ENCODE measurements around the gene RAPGEF6.

Gene RAPGEF6

GRCh38 chr5:131617140-131617822, 17.7 kb downstream of the RAPGEF6 start:
- no peak overlapping the region for H3K4me3 ChIP-seq (ENCODE audit: low read depth, low read length)
- no peak overlapping the region for H2BK5ac ChIP-seq (ENCODE audit: low read depth, low read length, poor library complexity)
- DNase-seq = no peak
- WGBS (ENCODE audit: extremely low coverage, insufficient coverage, insufficient read length) = no CpG with 5 or more reads among the region's 11 CpGs
- H3K4ac ChIP-seq (ENCODE audit: low read depth, low read length) = peak overlapping the region; percentile 62
- no peak overlapping the region for H4K8ac ChIP-seq (ENCODE audit: low read depth, low read length)
- H3K36me3 ChIP-seq (ENCODE audit: control insufficient read depth in 1 of 2, insufficient read depth in 2 of 2, low read length in 2 of 2) = no peaks in the 10 kb centered on the region
- H2AK5ac ChIP-seq (ENCODE audit: low read length) = no peak overlapping the region
- H4K12ac ChIP-seq (ENCODE audit: low read depth, low read length) = no peak overlapping the region
- peaks cover 0 to 2% of the 10 kb centered on the region in 2 experiments for H3K4me1 ChIP-seq (ENCODE audit: control insufficient read depth in 1 of 2, insufficient read depth in 2 of 2, low read length in 2 of 2)
- peaks cover 2% of the 10 kb centered on the region for H3K79me2 ChIP-seq (ENCODE audit: control insufficient read depth, insufficient read depth, low read length, poor library complexity)
- no peak overlapping the region for H3K23ac ChIP-seq (ENCODE audit: low read length)
- H3K18ac ChIP-seq (ENCODE audit: low read length) = no peak overlapping the region
- no peak overlapping the region for H3K27ac ChIP-seq (ENCODE audit: low read depth, low read length)
- no peaks in the 10 kb centered on the region for H3K27me3 ChIP-seq (ENCODE audit: insufficient read depth, low read length)
- H3K9ac ChIP-seq (ENCODE audit: low read length) = no peak overlapping the region
- H3K79me1 ChIP-seq (ENCODE audit: low read length) = no peaks in the 10 kb centered on the region
- H4K91ac ChIP-seq (ENCODE audit: low read depth, low read length) = no peak overlapping the region
- no peak overlapping the region for H2BK120ac ChIP-seq (ENCODE audit: insufficient read depth, low read length, poor library complexity)
- no peak overlapping the region for H2AFZ ChIP-seq (ENCODE audit: insufficient read depth, low read length, poor library complexity)
- no peak overlapping the region for H3K4me2 ChIP-seq (ENCODE audit: low read length)
- no peaks in the 10 kb centered on the region for H3K9me3 ChIP-seq (ENCODE audit: insufficient read depth, low read depth, low read length)
- H3K14ac ChIP-seq (ENCODE audit: low read length) = no peak overlapping the region
- no peak overlapping the region for H2BK12ac ChIP-seq (ENCODE audit: low read length)

- no peak overlapping the region for H2AK5ac ChIP-seq (ENCODE audit: low read length)
- no peak overlapping the region for H2AFZ ChIP-seq (ENCODE audit: insufficient read depth, low read length, poor library complexity)
- no peaks in the 10 kb centered on the region for H3K9me3 ChIP-seq (ENCODE audit: insufficient read depth, low read depth, low read length)
- H2BK120ac ChIP-seq (ENCODE audit: insufficient read depth, low read length, poor library complexity) = no peak overlapping the region
- no peaks in the 10 kb centered on the region for H3K36me3 ChIP-seq (ENCODE audit: control insufficient read depth in 1 of 2, insufficient read depth in 2 of 2, low read length in 2 of 2)
- peaks cover under 1 to 3% of the 10 kb centered on the region in 2 experiments for H3K4me1 ChIP-seq (ENCODE audit: control insufficient read depth in 1 of 2, insufficient read depth in 2 of 2, low read length in 2 of 2)
- no peaks in the 10 kb centered on the region for H3K79me1 ChIP-seq (ENCODE audit: low read length)
- H4K12ac ChIP-seq (ENCODE audit: low read depth, low read length) = no peak overlapping the region
- no CpG with 5 or more reads among the region's 2 CpGs for WGBS (ENCODE audit: extremely low coverage, insufficient coverage, insufficient read length)
- H4K8ac ChIP-seq (ENCODE audit: low read depth, low read length) = no peak overlapping the region
- no peak overlapping the region for H3K4me2 ChIP-seq (ENCODE audit: low read length)
- H3K9ac ChIP-seq (ENCODE audit: low read length) = no peak overlapping the region
- no peak overlapping the region for H3K4me3 ChIP-seq (ENCODE audit: low read depth, low read length)
- H3K27me3 ChIP-seq (ENCODE audit: insufficient read depth, low read length) = no peaks in the 10 kb centered on the region
- no peak overlapping the region for H4K91ac ChIP-seq (ENCODE audit: low read depth, low read length)
- H3K27ac ChIP-seq (ENCODE audit: low read depth, low read length) = no peak overlapping the region
- no peak overlapping the region for H3K14ac ChIP-seq (ENCODE audit: low read length)
- H3K23ac ChIP-seq (ENCODE audit: low read length) = no peak overlapping the region
- no peak overlapping the region for H2BK12ac ChIP-seq (ENCODE audit: low read length)
- no peak for DNase-seq
- no peak overlapping the region for H2BK5ac ChIP-seq (ENCODE audit: low read depth, low read length, poor library complexity)
- H3K4ac ChIP-seq (ENCODE audit: low read depth, low read length) = no peak overlapping the region
- no peak overlapping the region for H3K18ac ChIP-seq (ENCODE audit: low read length)
- peaks cover 2% of the 10 kb centered on the region for H3K79me2 ChIP-seq (ENCODE audit: control insufficient read depth, insufficient read depth, low read length, poor library complexity)
Observed at GRCh38 chr5:131615957-131616356, 19.1 kb downstream of the RAPGEF6 start.

- H3K18ac ChIP-seq (ENCODE audit: low read length) = no peak overlapping the region
- no peak overlapping the region for H4K12ac ChIP-seq (ENCODE audit: low read depth, low read length)
- no peak overlapping the region for H2BK5ac ChIP-seq (ENCODE audit: low read depth, low read length, poor library complexity)
- H3K79me2 ChIP-seq (ENCODE audit: control insufficient read depth, insufficient read depth, low read length, poor library complexity) = peaks cover 2% of the 10 kb centered on the region
- no peak overlapping the region for H3K27ac ChIP-seq (ENCODE audit: low read depth, low read length)
- no peak overlapping the region for H3K14ac ChIP-seq (ENCODE audit: low read length)
- no peak overlapping the region for H2AK5ac ChIP-seq (ENCODE audit: low read length)
- H4K8ac ChIP-seq (ENCODE audit: low read depth, low read length) = no peak overlapping the region
- no peak overlapping the region for H2BK120ac ChIP-seq (ENCODE audit: insufficient read depth, low read length, poor library complexity)
- H3K27me3 ChIP-seq (ENCODE audit: insufficient read depth, low read length) = no peaks in the 10 kb centered on the region
- H4K91ac ChIP-seq (ENCODE audit: low read depth, low read length) = no peak overlapping the region
- H3K23ac ChIP-seq (ENCODE audit: low read length) = no peak overlapping the region
- H3K4me2 ChIP-seq (ENCODE audit: low read length) = no peak overlapping the region
- no peak for DNase-seq
- no peak overlapping the region for H3K4me3 ChIP-seq (ENCODE audit: low read depth, low read length)
- no peak overlapping the region for H2BK12ac ChIP-seq (ENCODE audit: low read length)
- no peaks in the 10 kb centered on the region for H3K36me3 ChIP-seq (ENCODE audit: control insufficient read depth in 1 of 2, insufficient read depth in 2 of 2, low read length in 2 of 2)
- peaks cover 6 to 10% of the 10 kb centered on the region in 2 experiments for H3K4me1 ChIP-seq (ENCODE audit: control insufficient read depth in 1 of 2, insufficient read depth in 2 of 2, low read length in 2 of 2)
- no peak overlapping the region for H3K9ac ChIP-seq (ENCODE audit: low read length)
- H2AFZ ChIP-seq (ENCODE audit: insufficient read depth, low read length, poor library complexity) = no peak overlapping the region
- peak overlapping the region; percentile 71 for H3K4ac ChIP-seq (ENCODE audit: low read depth, low read length)
- H3K79me1 ChIP-seq (ENCODE audit: low read length) = no peaks in the 10 kb centered on the region
- no peaks in the 10 kb centered on the region for H3K9me3 ChIP-seq (ENCODE audit: insufficient read depth, low read depth, low read length)
Observed at GRCh38 chr5:131613423-131613822, 21.6 kb downstream of the RAPGEF6 start.

GRCh38 chr5:131611064-131611381, 24.0 kb downstream of the RAPGEF6 start:
- no peak overlapping the region for H2BK12ac ChIP-seq (ENCODE audit: low read length)
- H3K9ac ChIP-seq (ENCODE audit: low read length) = no peak overlapping the region
- H3K27me3 ChIP-seq (ENCODE audit: insufficient read depth, low read length) = no peaks in the 10 kb centered on the region
- H3K9me3 ChIP-seq (ENCODE audit: insufficient read depth, low read depth, low read length) = no peaks in the 10 kb centered on the region
- H3K4ac ChIP-seq (ENCODE audit: low read depth, low read length) = no peak overlapping the region
- no peaks in the 10 kb centered on the region for H3K36me3 ChIP-seq (ENCODE audit: control insufficient read depth in 1 of 2, insufficient read depth in 2 of 2, low read length in 2 of 2)
- H2BK5ac ChIP-seq (ENCODE audit: low read depth, low read length, poor library complexity) = no peak overlapping the region
- H3K27ac ChIP-seq (ENCODE audit: low read depth, low read length) = peak overlapping the region; percentile 35
- no CpG with 5 or more reads among the region's 2 CpGs for WGBS (ENCODE audit: extremely low coverage, insufficient coverage, insufficient read length)
- H3K4me2 ChIP-seq (ENCODE audit: low read length) = no peak overlapping the region
- no peaks in the 10 kb centered on the region for H3K79me1 ChIP-seq (ENCODE audit: low read length)
- no peak overlapping the region for H4K91ac ChIP-seq (ENCODE audit: low read depth, low read length)
- no peak overlapping the region for H2BK120ac ChIP-seq (ENCODE audit: insufficient read depth, low read length, poor library complexity)
- peaks cover 6 to 10% of the 10 kb centered on the region in 2 experiments for H3K4me1 ChIP-seq (ENCODE audit: control insufficient read depth in 1 of 2, insufficient read depth in 2 of 2, low read length in 2 of 2)
- DNase-seq = no peak
- H3K18ac ChIP-seq (ENCODE audit: low read length) = no peak overlapping the region
- H4K8ac ChIP-seq (ENCODE audit: low read depth, low read length) = no peak overlapping the region
- no peak overlapping the region for H2AFZ ChIP-seq (ENCODE audit: insufficient read depth, low read length, poor library complexity)
- H3K14ac ChIP-seq (ENCODE audit: low read length) = no peak overlapping the region
- no peak overlapping the region for H3K23ac ChIP-seq (ENCODE audit: low read length)
- H3K4me3 ChIP-seq (ENCODE audit: low read depth, low read length) = no peak overlapping the region
- no peak overlapping the region for H2AK5ac ChIP-seq (ENCODE audit: low read length)
- peaks cover 2% of the 10 kb centered on the region for H3K79me2 ChIP-seq (ENCODE audit: control insufficient read depth, insufficient read depth, low read length, poor library complexity)
- no peak overlapping the region for H4K12ac ChIP-seq (ENCODE audit: low read depth, low read length)
